GM20000 (cell line): ENCODE data around the gene SWT1.

ENCODE experiments used
- DNase-seq: peaks from one replicate; pipeline ENCODE4 v3.0.0; 2012; ENCODE audit warnings: low spot score
- TF ChIP-seq, protein P1 (sequence below): IDR thresholded peaks from 2 replicates; pipeline ENCODE4 v1.5.1; 2012; ENCODE audit warnings: mild to moderate bottlenecking, control low read depth; ENCODE audit errors: extremely low read depth, missing control alignments

SWT1 gene

DNA sequence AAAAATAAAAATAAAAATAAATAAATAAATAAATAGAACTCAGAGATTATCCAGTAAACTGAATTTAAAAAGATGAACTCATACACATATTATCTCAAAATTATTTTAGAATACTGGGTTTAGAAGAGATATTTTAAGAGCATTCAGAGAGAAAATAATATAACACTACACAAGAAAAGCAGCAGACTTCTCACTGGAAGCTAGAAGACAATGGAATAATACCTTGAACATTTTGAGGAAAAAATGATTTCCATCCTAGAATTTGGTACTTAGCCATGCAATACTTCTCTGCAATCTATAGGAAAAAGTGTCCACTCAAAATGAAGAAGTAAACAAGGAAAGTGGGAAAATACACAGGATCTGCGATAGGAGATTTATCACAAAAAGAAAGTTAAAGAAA is 24.4 kb upstream of the SWT1 start:
- TF ChIP-seq, protein P1, sequence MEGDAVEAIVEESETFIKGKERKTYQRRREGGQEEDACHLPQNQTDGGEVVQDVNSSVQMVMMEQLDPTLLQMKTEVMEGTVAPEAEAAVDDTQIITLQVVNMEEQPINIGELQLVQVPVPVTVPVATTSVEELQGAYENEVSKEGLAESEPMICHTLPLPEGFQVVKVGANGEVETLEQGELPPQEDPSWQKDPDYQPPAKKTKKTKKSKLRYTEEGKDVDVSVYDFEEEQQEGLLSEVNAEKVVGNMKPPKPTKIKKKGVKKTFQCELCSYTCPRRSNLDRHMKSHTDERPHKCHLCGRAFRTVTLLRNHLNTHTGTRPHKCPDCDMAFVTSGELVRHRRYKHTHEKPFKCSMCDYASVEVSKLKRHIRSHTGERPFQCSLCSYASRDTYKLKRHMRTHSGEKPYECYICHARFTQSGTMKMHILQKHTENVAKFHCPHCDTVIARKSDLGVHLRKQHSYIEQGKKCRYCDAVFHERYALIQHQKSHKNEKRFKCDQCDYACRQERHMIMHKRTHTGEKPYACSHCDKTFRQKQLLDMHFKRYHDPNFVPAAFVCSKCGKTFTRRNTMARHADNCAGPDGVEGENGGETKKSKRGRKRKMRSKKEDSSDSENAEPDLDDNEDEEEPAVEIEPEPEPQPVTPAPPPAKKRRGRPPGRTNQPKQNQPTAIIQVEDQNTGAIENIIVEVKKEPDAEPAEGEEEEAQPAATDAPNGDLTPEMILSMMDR, result no peak
- no peak for DNase-seq

DNA sequence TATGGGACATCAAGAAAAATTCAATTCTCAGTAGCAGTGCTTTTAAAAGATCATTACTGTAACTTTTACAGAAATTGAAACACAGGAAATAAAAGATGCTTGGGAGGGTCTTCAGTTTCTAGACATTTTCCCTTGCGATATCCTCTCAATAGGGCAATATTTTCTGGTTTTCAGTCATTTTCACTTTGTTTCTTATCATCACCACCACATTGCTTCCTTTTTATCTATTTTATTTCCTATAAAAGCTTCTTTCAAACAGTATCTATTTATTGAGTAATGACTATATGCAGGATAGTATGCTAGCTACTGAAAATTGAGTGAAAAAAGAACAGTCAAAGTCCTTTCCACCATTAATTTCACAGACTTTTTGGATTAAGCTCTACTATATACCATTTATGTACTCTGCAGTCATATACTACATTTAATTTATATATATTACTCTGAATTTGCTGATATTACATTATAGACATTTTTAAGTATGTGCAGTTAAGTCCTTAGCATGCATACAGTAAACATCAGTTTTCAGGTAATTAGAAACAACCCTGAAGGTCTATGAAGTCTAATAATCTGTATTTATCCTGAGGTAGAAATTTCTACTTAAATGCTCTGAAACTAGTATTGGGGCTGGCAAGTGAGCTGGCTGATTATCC is 18.9 kb upstream of the SWT1 start:
- TF ChIP-seq, protein P1, result no peak
- no peak for DNase-seq

DNA sequence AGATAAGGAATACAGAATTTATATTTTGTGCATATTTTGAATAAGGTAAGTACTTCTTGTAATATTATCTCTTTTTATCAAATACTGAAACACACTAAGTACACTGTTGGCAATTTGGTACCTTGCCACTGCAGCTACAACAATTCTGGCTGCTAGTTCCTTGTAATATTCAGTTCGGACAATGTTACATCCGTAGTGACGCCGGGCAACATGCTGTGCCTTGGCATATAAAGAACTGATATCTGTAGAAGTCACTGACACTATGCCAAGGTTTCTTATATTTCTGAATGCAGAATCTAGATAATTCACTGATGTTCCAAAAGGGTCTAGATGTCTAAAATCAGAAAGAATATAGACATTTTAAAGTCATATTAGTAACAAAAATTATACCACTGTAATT is 17.7 kb upstream of the SWT1 start:
- TF ChIP-seq, protein P1, result no peak
- no peak for DNase-seq

DNA sequence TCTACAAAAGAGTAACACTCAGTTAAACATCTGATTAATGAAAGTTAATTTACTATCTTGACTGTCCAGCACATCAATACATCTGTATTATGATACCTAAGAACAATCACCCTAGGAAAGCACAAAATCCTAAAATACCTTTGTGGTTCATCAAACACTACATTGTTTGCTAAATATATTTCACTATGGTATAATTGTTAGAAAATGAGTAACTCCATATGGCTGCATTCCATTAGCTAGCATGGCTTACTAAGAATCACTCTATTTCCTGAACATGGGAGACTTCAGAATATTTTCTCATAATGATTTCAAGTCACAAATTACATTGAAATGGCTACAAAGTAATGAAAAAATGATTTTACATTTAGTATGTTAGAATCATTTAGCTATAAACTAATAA is 12.7 kb upstream of the SWT1 start:
- TF ChIP-seq, protein P1, result no peak
- no peak for DNase-seq

DNA sequence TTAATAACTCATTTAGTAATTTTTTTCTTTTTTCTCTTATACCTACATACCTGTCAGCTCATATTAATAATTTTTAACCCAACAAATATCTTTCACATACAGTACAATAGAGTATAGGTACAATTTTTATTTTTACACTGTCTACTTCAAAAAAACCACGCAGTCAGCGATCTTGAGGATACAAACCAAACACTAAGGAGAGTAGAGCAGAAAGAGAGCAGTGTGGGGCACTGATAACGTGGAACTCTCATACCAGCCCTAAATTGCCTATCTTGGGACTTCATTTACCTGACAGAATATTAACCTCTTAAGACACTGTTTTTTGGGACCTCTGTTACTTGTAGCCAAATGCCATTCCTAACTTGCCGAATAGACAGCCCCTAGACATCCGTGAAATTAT is 5.8 kb upstream of the SWT1 start:
- TF ChIP-seq, protein P1, result no peak
- no peak for DNase-seq

DNA sequence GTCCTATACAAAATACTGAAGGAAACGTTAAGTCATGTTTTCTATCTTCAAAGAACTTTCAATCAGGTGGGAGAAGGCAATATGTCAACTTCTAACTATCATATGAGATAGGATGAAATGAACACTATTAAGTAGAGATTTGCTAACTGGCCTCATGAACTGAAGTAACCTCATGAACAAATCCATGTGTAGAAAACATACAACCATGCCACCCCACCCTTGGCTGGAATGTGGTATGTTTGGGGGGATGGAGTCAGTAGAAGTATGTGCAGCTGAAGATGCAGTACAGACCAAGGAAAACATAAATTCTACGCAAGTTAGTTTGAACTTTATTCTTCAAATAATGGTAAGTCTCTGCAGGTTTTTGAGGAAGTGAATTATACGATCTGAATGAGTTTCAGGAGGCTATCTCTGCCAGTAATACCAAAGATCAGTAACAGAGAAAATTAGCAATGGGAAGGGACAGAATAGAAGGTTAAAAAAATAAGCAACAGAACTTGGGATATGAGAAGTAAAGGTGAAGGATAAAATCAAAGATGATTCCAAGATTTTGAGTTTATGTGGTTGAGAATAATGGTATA is 4.7 kb upstream of the SWT1 start:
- TF ChIP-seq, protein P1, result no peak
- DNase-seq, result no peak

DNA sequence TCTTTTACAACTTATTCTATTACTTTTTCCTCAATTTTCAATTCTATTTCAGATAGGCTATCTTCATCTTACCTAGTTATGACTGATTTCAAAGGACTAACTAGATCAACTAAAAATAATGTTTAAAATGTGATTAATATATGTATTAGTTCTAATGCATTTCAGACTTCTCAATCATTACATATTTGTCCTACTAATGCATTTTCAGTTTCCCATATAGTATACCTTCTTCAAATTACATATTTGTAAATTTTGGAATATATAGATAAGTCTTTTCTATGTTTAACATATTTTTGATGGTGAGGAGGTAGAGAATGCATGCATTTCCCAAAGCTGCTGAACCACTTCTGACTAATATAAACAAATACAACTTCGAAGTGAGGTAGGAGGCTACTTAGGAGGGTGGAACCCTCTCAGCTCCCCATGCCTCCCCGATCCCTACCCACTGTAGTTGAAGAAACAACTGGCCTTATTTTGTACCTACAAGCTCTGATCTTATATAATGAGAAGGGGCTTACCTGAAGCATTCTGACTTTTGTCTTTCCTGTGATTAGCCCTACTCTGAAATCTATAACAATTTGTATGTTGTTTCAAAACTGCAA is 2.0 kb upstream of the SWT1 start:
- no peak for DNase-seq
- TF ChIP-seq, protein P1, result no peak
